GM19463 (cell line): ENCODE results near the gene TRAF5.
A peak's percentile ranks its signal among the peaks of the same experiment; 100 is the strongest.
"Not testable (repeated sequence)": the region's sequence is repeated elsewhere in the genome, so short reads cannot be mapped to it uniquely, and the experiment has no call there.

Experiments used
- ATAC-seq: cut with Tn5 transposase; IDR thresholded peaks from one replicate; pipeline ENCODE4 v1.9.1; 2021; ENCODE audit warnings: mild to moderate bottlenecking, moderate library complexity; ENCODE audit not compliant: unreplicated experiment

The TRAF5 gene

DNA sequence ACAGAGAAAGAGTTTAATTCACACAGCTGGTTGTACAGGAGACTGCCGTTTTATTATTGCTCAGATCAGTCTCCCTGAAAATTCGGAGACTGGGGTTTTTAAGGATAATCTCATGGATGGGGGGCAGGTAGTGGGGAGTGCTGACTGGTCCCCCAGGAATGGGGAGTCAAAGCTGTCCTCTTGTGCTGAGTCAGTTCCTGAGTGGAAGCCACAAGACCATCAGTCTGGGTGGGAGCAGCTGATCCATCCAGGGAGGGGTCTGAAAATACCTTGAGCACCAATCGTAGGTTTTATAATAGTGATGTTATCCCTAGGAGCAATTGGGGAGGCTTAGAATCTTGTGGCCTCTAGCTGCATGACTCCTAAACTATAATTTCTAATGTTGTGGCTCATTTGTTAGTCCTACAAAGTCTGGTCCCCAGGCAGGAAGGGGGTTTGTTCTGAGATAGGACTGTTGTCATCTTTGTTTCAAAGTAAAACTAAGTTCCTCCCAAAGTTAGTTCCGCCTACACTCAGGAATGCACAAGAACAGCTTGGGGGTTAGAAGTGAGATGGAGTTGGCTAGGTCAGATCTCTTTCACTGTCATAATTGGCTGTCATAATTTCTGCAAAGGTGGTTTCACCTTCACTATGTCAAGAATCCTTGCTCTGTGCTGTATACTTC is 50.3 kb downstream of the TRAF5 start:
- no peak for ATAC-seq

DNA sequence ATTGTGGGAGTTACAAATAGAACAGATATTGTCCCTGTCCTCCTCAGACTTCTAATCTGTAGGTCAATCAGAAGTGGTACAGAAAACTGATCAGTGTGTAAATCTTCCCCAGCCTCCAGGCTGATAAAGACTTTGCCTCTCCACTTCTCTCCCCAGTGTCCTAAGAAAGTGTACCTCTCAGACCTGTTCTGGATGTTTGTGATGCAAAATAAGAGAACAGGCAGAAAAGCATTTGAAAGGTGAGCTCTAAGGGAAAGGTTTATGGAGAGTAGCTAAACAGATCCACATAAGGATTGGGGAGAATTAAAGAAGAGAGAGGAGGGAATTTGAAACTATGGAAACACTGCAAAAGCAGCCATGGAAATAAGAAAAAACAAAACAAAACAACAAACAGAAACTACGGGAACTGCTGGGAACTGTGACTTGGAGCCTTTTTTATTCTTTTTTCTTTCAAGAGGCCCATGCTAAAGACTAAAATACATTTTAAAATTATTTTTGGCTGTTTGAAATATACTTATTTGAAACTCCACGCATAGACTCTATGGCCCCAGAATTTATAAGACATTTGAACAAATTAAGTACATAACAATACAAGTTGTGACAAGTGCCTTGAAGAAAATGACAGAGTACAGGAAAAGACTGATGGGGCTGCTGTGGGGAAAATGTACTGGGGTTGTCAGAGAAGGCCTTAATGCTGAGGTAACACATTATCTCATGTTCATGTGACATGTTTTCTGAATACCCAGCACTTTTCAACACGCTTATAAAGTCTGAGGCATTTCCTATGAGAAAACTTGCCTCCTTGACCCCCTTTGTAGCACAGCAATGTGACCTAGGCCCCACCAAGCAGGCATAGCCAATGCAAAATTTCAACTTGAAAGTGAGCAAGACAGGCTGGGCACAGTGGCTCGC is 51.2 kb downstream of the TRAF5 start:
- ATAC-seq, result no peak

DNA sequence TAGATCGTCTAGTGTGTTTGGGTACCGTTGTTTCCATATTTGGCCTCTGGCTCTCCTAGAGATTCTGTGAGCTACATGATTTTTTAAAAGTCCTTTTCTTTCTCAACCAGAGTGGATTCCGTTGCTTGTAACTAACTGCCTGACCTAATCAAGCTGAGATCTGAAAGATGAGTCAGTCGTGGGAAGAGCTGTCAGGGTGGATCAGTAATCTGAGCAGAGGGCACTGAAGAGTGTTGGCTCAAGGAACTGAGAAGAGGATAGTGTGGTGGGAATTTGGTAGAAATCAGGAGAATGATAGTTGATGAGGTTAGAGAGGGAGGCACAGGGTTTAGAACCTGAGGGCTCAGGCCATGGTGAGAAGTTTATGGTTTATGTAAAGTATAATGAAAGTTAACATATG is 52.2 kb downstream of the TRAF5 start:
- ATAC-seq, result no peak

- ATAC-seq, result no peak
These were observed 52.8 kb downstream of the TRAF5 start for GRCh38 chr1:211379446-211379845.

- no peak for ATAC-seq
These were observed 55.0 kb downstream of the TRAF5 start for GRCh38 chr1:211381481-211382181.

DNA sequence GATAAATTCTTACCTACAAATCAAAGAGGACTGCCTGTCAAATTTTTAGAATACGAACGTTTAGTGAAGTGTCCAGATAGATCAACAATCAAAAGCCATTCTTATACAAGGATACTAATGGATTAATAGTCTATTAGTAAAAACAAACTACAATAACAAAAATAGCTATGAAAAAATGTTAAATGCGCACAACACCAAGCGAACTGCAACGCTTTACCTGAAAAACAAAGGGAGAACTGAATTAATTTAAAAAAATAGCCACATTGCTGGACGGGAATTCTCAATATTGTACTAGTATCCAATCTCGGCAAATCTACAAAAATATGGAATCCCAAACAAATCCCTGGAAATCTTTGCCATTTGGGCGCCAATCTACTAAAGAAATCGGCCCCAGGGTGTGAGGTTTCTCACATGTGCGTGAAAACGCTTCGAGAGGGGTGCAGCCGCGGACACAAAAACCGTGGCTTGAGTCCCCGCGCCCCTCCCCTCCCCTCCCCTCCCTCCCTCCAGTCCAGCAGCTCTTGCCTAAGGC is 55.6 kb downstream of the TRAF5 start:
- no peak for ATAC-seq

DNA sequence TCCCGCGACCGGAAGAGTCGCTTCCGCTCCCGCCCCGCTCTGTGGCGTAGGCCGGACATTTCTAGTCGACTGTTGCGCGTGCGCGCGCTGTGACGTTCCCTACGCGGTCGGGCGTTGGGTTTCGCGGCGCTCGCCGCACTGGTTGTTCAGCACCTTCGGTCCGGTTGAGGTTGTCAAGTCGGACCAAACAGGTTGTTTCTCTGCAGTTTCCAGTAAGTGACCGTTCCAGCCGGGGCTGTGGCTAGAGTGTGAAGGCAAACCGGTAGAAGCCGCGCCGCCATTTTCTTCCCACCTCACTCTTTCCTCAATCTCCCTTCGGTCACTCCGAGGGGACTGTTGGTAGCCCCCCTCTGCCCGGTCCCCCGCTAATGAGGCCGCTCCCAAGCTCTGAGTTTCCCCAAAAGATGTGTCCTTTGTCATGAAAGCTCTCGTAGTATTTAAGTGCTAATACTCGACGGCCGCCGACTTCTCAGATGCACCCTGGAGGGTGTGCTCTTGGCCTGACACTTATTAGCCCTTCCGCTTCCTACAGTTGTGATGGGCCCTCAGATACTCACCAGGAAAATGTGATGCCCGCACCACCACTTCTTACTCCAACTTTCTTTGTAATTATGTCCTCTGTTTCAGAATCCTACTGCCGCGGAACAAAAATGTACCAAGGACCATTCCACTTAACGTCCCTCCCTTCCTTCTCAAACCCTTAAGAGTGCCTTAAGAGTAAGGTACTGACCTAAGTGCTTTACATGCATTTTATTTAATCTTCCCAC is 56.3 kb downstream of the TRAF5 start:
- ATAC-seq, result peak; percentile 99

GRCh38 chr1:211384524-211384923 is 57.9 kb downstream of the TRAF5 start:
- no peak for ATAC-seq

DNA sequence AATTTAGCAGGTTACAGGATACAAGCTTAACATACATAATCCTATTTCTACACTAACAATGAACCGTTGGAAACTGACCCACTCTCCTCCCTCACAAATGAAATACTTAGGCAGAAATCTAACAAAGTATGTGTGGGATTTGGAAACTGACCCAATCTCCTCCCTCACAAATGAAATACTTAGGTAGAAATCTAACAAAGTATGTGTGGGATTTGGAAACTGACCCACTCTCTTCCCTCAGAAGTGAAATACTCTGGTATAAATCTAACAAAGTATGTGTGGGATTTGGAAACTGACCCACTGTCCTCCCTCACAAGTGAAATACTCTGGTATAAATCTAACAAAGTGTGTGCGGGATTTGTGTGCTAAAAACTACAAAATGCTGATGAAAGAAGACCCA is 60.3 kb downstream of the TRAF5 start:
- no peak for ATAC-seq

DNA sequence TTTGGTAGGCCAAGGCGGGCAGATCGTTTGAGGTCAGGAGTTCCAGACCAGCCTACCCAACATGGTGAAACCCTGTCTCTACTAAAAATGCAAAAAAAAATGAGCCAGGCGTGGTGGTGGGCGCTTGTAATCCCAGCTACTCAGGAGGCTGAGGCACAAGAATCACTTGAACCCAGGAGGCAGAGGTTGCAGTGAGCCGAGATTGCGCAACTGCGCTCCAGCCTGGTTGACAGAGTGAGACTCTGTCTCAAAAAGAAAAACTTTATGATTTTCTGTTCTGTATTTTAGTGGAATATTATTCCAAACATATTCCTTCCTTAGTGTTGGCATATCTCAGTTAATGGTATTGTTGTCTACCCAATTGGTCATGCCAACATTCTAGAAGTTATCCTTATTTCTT is 64.2 kb downstream of the TRAF5 start:
- ATAC-seq, result not testable (repeated sequence)

- ATAC-seq, result no peak
These were observed 66.6 kb downstream of the TRAF5 start for GRCh38 chr1:211393203-211393602.

GRCh38 chr1:211398266-211398930 is 71.8 kb downstream of the TRAF5 start:
- ATAC-seq, result not testable (repeated sequence)

DNA sequence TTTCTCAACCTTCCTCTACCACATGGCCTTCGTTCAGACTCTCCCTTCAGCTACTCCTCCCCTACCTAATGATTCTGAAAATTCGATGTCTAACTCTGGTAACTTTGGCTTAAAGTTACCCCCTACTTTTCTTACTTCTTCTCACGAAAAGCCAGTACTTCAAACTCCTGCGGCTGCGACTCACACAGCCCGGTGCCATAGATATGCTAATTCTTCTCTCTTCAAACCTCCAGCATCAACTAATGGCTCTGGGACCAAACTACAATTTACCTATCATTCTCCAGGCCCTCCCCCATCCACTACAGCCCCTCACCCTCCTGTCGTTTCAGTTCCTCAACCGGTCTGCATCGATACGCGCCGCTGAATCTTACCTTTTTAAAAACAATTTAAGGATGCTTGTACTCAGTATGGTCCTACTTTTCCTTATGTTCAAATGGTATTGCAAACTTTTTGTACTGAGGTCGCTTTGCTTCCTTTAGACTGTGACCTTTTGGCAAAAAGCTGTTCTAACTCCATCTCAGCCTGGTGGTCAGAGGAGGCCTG is 73.3 kb downstream of the TRAF5 start:
- ATAC-seq, result not testable (repeated sequence)

DNA sequence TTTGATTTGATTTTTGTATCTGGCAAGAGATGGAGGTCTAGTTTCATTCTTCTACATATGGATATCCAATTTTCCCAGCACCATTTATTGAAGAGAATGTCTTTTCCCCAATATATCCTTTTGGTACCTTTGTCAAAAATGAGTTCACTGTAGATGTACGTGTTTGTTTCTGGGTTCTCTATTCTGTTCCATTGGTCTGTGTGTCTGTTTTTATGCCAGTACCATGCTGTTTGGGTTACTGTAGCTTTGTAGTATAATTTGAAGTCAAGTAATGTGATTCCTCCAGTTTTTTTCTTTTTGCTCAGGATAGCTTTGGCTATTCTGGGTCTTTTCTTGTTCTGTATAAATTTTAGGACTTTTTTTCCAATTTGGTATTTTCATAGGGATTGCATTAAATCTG is 75.1 kb downstream of the TRAF5 start:
- not testable (repeated sequence) for ATAC-seq

- not testable (repeated sequence) for ATAC-seq
These were observed 79.5 kb downstream of the TRAF5 start for GRCh38 chr1:211406086-211406485.

DNA sequence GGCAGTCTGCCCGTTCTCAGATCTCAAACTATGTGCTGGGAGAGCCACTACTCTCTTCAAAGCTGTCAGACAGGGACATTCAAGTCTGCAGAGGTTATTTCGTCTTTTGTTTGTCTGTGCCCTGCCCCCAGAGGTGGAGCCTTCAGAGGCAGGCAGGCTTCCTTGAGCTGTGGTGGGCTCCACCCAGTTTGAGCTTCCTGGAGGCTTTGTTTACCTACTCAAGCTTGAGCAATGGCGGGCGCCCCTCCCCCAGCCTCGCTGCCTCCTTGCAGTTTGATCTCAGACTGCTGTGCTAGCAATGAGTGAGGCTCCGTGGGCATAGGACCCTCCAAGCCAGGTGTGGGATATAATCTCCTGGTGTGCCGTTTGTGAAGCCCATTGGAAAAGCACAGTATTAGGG is 81.1 kb downstream of the TRAF5 start:
- not testable (repeated sequence) for ATAC-seq

GRCh38 chr1:211411639-211412038 is 85.0 kb downstream of the TRAF5 start:
- no peak for ATAC-seq

- ATAC-seq, result no peak
These were observed 89.1 kb downstream of the TRAF5 start for GRCh38 chr1:211415700-211416099.

DNA sequence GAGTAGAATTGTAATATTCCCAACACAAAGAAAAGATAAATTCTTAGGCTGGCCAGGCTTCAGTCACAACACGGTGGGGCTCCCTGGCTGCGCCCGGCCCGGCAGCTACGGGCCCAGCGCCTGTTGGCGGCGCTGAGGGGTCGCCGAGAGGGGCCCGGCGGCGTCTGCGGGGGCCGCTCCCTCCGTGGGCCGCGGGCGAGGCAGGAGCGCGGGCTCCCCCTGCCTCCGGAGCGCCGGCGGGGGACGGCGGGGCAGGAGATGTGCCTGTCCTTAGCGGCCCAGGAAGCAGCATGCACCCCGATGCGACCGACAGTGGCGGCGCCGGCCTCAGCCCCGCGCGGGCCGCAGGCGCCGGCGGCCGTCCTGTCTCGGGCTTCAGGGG is 89.6 kb downstream of the TRAF5 start:
- ATAC-seq, result peak; percentile 64
